Islet precursor cell (in vitro differentiated cells): Measurements from ENCODE around the gene HNMT.
"Not testable (repeated sequence)": the region's sequence is repeated elsewhere in the genome, so short reads cannot be mapped to it uniquely, and the experiment has no call there.

Experiments
- DNase-seq: peaks from one replicate; pipeline ENCODE4 v3.0.0-alpha.2; 2018

The HNMT gene

GRCh38 chr2:137947032-137947727 lies 17.1 kb upstream of the HNMT start:
- no peak for DNase-seq

GRCh38 chr2:137947728-137948336 lies 16.4 kb upstream of the HNMT start:
- DNase-seq: peak; percentile 77

- no peak for DNase-seq
Observed at GRCh38 chr2:137948894-137949293, 15.4 kb upstream of the HNMT start.

GRCh38 chr2:137950238-137950637 lies 14.0 kb upstream of the HNMT start:
- no peak for DNase-seq

- DNase-seq: peak; percentile 77
Observed at GRCh38 chr2:137951586-137951985, 12.7 kb upstream of the HNMT start.

GRCh38 chr2:137952586-137953129 lies 11.6 kb upstream of the HNMT start:
- peak; percentile 64 for DNase-seq

GRCh38 chr2:137955536-137955935 lies 8.7 kb upstream of the HNMT start:
- DNase-seq: no peak

GRCh38 chr2:137957033-137957432 lies 7.2 kb upstream of the HNMT start:
- DNase-seq: no peak

GRCh38 chr2:137959166-137959565 lies 5.1 kb upstream of the HNMT start:
- no peak for DNase-seq

- DNase-seq: no peak
Observed at GRCh38 chr2:137960223-137960622, 4.0 kb upstream of the HNMT start.

- DNase-seq: no peak
Observed at GRCh38 chr2:137961602-137962001, 2.7 kb upstream of the HNMT start.

- no peak for DNase-seq
Observed at GRCh38 chr2:137963535-137964065, 673 bp upstream of the HNMT start.

- no peak for DNase-seq
Observed at GRCh38 chr2:137964859-137965459, 686 bp downstream of the HNMT start.

GRCh38 chr2:137966043-137966442 lies 1.8 kb downstream of the HNMT start:
- DNase-seq: no peak

GRCh38 chr2:137967042-137967441 lies 2.8 kb downstream of the HNMT start:
- no peak for DNase-seq

GRCh38 chr2:137968477-137969417 lies 4.5 kb downstream of the HNMT start:
- no peak for DNase-seq

- DNase-seq: no peak
Observed at GRCh38 chr2:137969418-137969765, 5.1 kb downstream of the HNMT start.

GRCh38 chr2:137969876-137970275 lies 5.6 kb downstream of the HNMT start:
- DNase-seq: no peak

- DNase-seq: not testable (repeated sequence)
Observed at GRCh38 chr2:137971259-137971658, 7.0 kb downstream of the HNMT start.

- DNase-seq: no peak
Observed at GRCh38 chr2:137973280-137973679, 9.0 kb downstream of the HNMT start.

GRCh38 chr2:137975280-137976271 lies 11.3 kb downstream of the HNMT start:
- no peak for DNase-seq
